ENCODE data around the gene KHDC4. TPM values are rescaled to one million over a fixed set of nuclear protein-coding genes. Genes with fewer than 3 reads are reported as not detected.

Gene KHDC4
- total and polyA plus RNA-seq, 9 of the 15 experiments (the other 6 are each of a cell fraction or from before 2014, with no cell fraction given): 12.1 to 185 (median 65.6) TPM

- TF ChIP-seq, protein P1, sequence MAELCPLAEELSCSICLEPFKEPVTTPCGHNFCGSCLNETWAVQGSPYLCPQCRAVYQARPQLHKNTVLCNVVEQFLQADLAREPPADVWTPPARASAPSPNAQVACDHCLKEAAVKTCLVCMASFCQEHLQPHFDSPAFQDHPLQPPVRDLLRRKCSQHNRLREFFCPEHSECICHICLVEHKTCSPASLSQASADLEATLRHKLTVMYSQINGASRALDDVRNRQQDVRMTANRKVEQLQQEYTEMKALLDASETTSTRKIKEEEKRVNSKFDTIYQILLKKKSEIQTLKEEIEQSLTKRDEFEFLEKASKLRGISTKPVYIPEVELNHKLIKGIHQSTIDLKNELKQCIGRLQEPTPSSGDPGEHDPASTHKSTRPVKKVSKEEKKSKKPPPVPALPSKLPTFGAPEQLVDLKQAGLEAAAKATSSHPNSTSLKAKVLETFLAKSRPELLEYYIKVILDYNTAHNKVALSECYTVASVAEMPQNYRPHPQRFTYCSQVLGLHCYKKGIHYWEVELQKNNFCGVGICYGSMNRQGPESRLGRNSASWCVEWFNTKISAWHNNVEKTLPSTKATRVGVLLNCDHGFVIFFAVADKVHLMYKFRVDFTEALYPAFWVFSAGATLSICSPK (IDR thresholded peaks at IDR 0.05; ENCODE audit: borderline replicate concordance): peak; percentile 77; the same call in 1 of the 2 replicates
- TF ChIP-seq TAF9B (IDR thresholded peaks at IDR 0.05; ENCODE audit: partially characterized antibody) (peak; percentile 95), MEIS2 (IDR thresholded peaks at IDR 0.05; ENCODE audit: partially characterized antibody) (peak; percentile 99), MAZ (CRISPR knock-in tag; conservative IDR thresholded peaks at IDR 0.05 in 1 of 2, IDR thresholded peaks at IDR 0.05 in 1 of 2) (peak; percentile 66 to 76; a peak in 3 of 4 replicates), CAMTA2 (CRISPR knock-in tag; conservative IDR thresholded peaks at IDR 0.05) (no peak), HOXB6 (CRISPR knock-in tag; IDR thresholded peaks at IDR 0.05; ENCODE audit: borderline replicate concordance) (no peak), ZNF311 (CRISPR knock-in tag; IDR thresholded peaks at IDR 0.05) (no peak), IFI16 (CRISPR knock-in tag; IDR thresholded peaks at IDR 0.05) (no peak), HCFC1 (IDR thresholded peaks at IDR 0.05; ENCODE audit: low read depth, low read length) (peak; percentile 85), XRCC3 (IDR thresholded peaks at IDR 0.05) (no peak), ATF1 (CRISPR knock-in tag; IDR thresholded peaks at IDR 0.05) (no peak), ATF1 (tag; IDR thresholded peaks at IDR 0.05) (peak; percentile 96), HLTF (IDR thresholded peaks at IDR 0.05) (no peak), ZNF133 (CRISPR knock-in tag; IDR thresholded peaks at IDR 0.05) (no peak), SNIP1 (IDR thresholded peaks at IDR 0.05; ENCODE audit: low read depth) (no peak), ZNF609 (CRISPR knock-in tag; IDR thresholded peaks at IDR 0.05; ENCODE audit: borderline replicate concordance) (peak; percentile 60; the same call in 1 of the 2 replicates), TBL1XR1 (IDR thresholded peaks at IDR 0.05; ENCODE audit: low read length in 2 of 2) (peak in 1 of 2 experiments; percentile 14; a peak in 2 of 4 replicates), POU5F1 (IDR thresholded peaks at IDR 0.05; ENCODE audit: borderline replicate concordance, low read depth, low read length, partially characterized antibody) (peak; percentile 55), NCOA2 (IDR thresholded peaks at IDR 0.05; ENCODE audit: partially characterized antibody in 2 of 2) (no peak), ZNF12 (CRISPR knock-in tag; IDR thresholded peaks at IDR 0.05) (peak; percentile 69; the same call in 1 of the 2 replicates), ARID1B (IDR thresholded peaks at IDR 0.05) (peak; percentile 50; the same call in 1 of the 2 replicates), SPI1 (IDR thresholded peaks at IDR 0.05; ENCODE audit: borderline replicate concordance, low read depth, low read length) (peak; percentile 78), MAFF (IDR thresholded peaks at IDR 0.05; ENCODE audit: low read length) (peak; percentile 45; the same call in 1 of the 2 replicates), EP400 (IDR thresholded peaks at IDR 0.05) (peak; percentile 98)
These were observed at the start of gene KHDC4 (continued) for GRCh38 chr1:155934097-155934935.

All from K562 (cell line).